ENCODE data around the gene ARL14EP.

The ARL14EP gene

DNA sequence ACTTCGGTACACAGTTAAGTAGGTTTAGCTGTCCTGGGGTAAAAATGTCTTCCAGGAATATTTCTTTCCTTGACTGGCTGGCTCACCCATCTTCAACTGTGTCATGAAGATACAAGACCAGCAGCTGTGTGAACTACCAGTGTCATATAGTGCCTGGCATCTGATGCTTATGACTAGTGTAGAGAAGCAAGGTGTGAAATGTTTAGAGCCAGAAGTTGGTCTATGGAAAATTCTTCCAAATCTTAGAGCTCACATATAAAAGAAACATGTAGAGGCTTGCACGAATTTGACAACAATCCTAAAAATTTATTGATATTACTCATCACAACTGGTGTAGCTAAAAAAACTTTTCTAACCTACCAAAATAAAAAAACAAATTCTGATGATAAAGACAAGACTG, 54.4 kb downstream of the ARL14EP start:
- no peak for DNase-seq (ENCODE audit: extremely low read depth, insufficient read length)
- TF ChIP-seq, protein P1, sequence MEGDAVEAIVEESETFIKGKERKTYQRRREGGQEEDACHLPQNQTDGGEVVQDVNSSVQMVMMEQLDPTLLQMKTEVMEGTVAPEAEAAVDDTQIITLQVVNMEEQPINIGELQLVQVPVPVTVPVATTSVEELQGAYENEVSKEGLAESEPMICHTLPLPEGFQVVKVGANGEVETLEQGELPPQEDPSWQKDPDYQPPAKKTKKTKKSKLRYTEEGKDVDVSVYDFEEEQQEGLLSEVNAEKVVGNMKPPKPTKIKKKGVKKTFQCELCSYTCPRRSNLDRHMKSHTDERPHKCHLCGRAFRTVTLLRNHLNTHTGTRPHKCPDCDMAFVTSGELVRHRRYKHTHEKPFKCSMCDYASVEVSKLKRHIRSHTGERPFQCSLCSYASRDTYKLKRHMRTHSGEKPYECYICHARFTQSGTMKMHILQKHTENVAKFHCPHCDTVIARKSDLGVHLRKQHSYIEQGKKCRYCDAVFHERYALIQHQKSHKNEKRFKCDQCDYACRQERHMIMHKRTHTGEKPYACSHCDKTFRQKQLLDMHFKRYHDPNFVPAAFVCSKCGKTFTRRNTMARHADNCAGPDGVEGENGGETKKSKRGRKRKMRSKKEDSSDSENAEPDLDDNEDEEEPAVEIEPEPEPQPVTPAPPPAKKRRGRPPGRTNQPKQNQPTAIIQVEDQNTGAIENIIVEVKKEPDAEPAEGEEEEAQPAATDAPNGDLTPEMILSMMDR (IDR thresholded peaks at IDR 0.05; ENCODE audit: insufficient read depth, low read length, poor library complexity, severe bottlenecking) = no peak
- no peak overlapping the region for H3K4me3 ChIP-seq (replicated peaks; ENCODE audit: low read depth, low read length)
- H3K36me3 ChIP-seq (ENCODE audit: control insufficient read depth, insufficient read depth, low read length) = no peaks in the 10 kb centered on the region
- no peaks in the 10 kb centered on the region for H3K27me3 ChIP-seq (replicated peaks; ENCODE audit: control insufficient read depth, insufficient read depth, low read length)

DNA sequence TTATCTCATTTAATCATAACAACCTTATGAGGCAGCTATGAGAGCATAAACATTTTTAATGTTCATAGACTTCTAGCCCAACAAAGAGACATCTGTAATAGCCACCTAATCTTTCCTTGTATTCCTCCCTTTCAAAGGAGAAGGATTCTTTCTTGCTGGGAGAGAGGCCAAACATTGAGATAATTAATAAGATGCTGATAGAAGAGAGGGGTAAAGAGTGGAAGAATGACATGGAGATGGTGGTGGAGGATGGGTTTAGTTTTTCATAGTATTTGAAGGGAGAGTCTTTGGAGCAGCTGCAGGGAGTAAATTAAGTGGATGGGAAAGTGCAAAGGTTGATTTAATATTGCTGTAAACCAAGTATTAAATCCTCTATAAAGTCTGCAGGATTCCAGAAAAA, 57.9 kb downstream of the ARL14EP start:
- Histone ChIP-seq H3K27me3 (replicated peaks; ENCODE audit: control insufficient read depth, insufficient read depth, low read length) (no peaks in the 10 kb centered on the region), H3K4me3 (replicated peaks; ENCODE audit: low read depth, low read length) (no peak overlapping the region), H3K36me3 (ENCODE audit: control insufficient read depth, insufficient read depth, low read length) (no peaks in the 10 kb centered on the region)
- TF ChIP-seq, protein P1 (IDR thresholded peaks at IDR 0.05; ENCODE audit: insufficient read depth, low read length, poor library complexity, severe bottlenecking) = no peak
- no peak for DNase-seq (ENCODE audit: extremely low read depth, insufficient read length)

DNA sequence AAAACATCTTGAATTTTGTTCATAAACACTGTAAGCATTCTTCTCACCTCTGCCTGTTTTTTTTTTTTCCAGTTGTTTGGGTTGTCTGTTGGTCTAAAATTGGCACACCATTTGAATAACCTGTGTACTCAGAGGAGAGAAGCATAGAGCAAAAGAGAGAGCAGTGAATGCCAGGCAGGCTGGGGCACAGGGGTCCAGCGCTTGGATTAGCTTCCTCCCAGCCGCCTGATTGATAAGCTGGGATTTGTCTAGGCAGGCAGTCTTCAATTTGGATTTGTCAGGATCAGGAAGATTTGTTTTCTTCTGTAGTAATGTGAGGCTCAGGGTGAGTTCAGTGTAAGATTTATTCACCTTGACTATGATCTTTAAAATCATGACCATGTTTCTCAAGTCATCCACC, 59.0 kb downstream of the ARL14EP start:
- no peaks in the 10 kb centered on the region for H3K36me3 ChIP-seq (ENCODE audit: control insufficient read depth, insufficient read depth, low read length)
- TF ChIP-seq, protein P1 (IDR thresholded peaks at IDR 0.05; ENCODE audit: insufficient read depth, low read length, poor library complexity, severe bottlenecking) = no peak
- no peaks in the 10 kb centered on the region; the same call in 1 of the 2 replicates for H3K27me3 ChIP-seq (replicated peaks; ENCODE audit: control insufficient read depth, insufficient read depth, low read length)
- no peak overlapping the region for H3K4me3 ChIP-seq (replicated peaks; ENCODE audit: low read depth, low read length)
- DNase-seq (ENCODE audit: extremely low read depth, insufficient read length) = no peak
